A549 (cell line): ENCODE measurements around the gene UROC1.

Source experiments
- ELK1 ChIP-seq: fragments of 150-350 bp; IDR thresholded peaks from 2 replicates; pipeline ENCODE4 v1.6.1; 2014; ENCODE audit warnings: low read depth, mild to moderate bottlenecking, low read length
- JUN ChIP-seq, 2 experiments: fragments of >200 bp; sonication (Bioruptor Twin); formaldehyde crosslinking; IDR thresholded peaks; 2 replicates in 1 of 2; 3 replicates in 1 of 2; pipeline ENCODE4 v1.6.1; 2016 to 2017
- JUNB ChIP-seq: fragments of >200 bp; sonication (Bioruptor Twin); formaldehyde crosslinking; IDR thresholded peaks from 2 replicates; pipeline ENCODE4 v1.6.1; 2016
- POLR2A ChIP-seq: IDR thresholded peaks from 2 replicates; pipeline ENCODE4 v1.6.1; 2012; ENCODE audit warnings: mild to moderate bottlenecking, low read length
- USF2 ChIP-seq: fragments of 450-650 bp; IDR thresholded peaks from 2 replicates; pipeline ENCODE4 v1.6.1; 2014; ENCODE audit warnings: antibody characterized with exemption
- TF ChIP-seq, protein P1 (sequence below): fragments of >200 bp; sonication (Bioruptor Twin); formaldehyde crosslinking; IDR thresholded peaks from 3 replicates; pipeline ENCODE4 v1.5.1; 2016

- TF ChIP-seq ELK1: no peak
- no peak for TF ChIP-seq POLR2A
- no peak for TF ChIP-seq JUNB
- TF ChIP-seq, protein P1, sequence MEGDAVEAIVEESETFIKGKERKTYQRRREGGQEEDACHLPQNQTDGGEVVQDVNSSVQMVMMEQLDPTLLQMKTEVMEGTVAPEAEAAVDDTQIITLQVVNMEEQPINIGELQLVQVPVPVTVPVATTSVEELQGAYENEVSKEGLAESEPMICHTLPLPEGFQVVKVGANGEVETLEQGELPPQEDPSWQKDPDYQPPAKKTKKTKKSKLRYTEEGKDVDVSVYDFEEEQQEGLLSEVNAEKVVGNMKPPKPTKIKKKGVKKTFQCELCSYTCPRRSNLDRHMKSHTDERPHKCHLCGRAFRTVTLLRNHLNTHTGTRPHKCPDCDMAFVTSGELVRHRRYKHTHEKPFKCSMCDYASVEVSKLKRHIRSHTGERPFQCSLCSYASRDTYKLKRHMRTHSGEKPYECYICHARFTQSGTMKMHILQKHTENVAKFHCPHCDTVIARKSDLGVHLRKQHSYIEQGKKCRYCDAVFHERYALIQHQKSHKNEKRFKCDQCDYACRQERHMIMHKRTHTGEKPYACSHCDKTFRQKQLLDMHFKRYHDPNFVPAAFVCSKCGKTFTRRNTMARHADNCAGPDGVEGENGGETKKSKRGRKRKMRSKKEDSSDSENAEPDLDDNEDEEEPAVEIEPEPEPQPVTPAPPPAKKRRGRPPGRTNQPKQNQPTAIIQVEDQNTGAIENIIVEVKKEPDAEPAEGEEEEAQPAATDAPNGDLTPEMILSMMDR: no peak
- TF ChIP-seq JUN (IDR thresholded peaks at IDR 0.05): no peak
- TF ChIP-seq USF2: no peak
These were observed 18.6 kb upstream of the UROC1 start for GRCh38 chr3:126536126-126536525.
